GM10266 (cell line): ENCODE results near the gene KMT2A.

Source experiments
- DNase-seq: peaks from one replicate; pipeline ENCODE4 v3.0.0; 2012; ENCODE audit errors: extremely low spot score
- CTCF ChIP-seq: IDR thresholded peaks from 2 replicates; pipeline ENCODE4 v1.5.1; 2012; ENCODE audit warnings: mild to moderate bottlenecking, low read depth; ENCODE audit not compliant: control insufficient read depth, insufficient read depth; ENCODE audit errors: missing control alignments

KMT2A gene

GRCh38 chr11:118530180-118530682 is 93.9 kb downstream of the KMT2A start:
- DNase-seq = no peak
- no peak for TF ChIP-seq CTCF

GRCh38 chr11:118530683-118531596 is 94.6 kb downstream of the KMT2A start, which contains the start of gene TMEM25:
Gene TMEM25, plus strand, starts transcription at chr11:118531192. Its CDS starts 610 bp downstream, at chr11:118531802.
- no peak for TF ChIP-seq CTCF
- peak; percentile 91 for DNase-seq

- no peak for DNase-seq
Measured at GRCh38 chr11:118531597-118532084, 95.3 kb downstream of the KMT2A start.

GRCh38 chr11:118532091-118532490 is 95.8 kb downstream of the KMT2A start:
- TF ChIP-seq CTCF = no peak
- no peak for DNase-seq

More at GRCh38 chr11:118531597-118532084, 95.3 kb downstream of the KMT2A start:
- TF ChIP-seq CTCF = no peak

GRCh38 chr11:118532852-118533768 is 96.8 kb downstream of the KMT2A start:
- no peak for DNase-seq
- no peak for TF ChIP-seq CTCF

- TF ChIP-seq CTCF = no peak
- no peak for DNase-seq
Measured at GRCh38 chr11:118533769-118534729, 97.8 kb downstream of the KMT2A start.
